ENCODE data around the gene TENT4A.

TENT4A gene

GRCh38 chr5:6733411-6734242, 20.4 kb downstream of the TENT4A start:
- peak; percentile 54 for DNase-seq (ENCODE audit: low read depth)

- DNase-seq (ENCODE audit: low read depth): no peak
These were observed 21.0 kb downstream of the TENT4A start for GRCh38 chr5:6734243-6734700.

- no peak for DNase-seq (ENCODE audit: low read depth)
These were observed 21.5 kb downstream of the TENT4A start for GRCh38 chr5:6734781-6735180.

GRCh38 chr5:6736106-6736505, 22.9 kb downstream of the TENT4A start:
- no peak for DNase-seq (ENCODE audit: low read depth)

GRCh38 chr5:6736524-6737042, 23.4 kb downstream of the TENT4A start:
- DNase-seq (ENCODE audit: low read depth): no peak

- DNase-seq (ENCODE audit: low read depth): no peak
These were observed 24.1 kb downstream of the TENT4A start for GRCh38 chr5:6737043-6737941.

- DNase-seq (ENCODE audit: low read depth): no peak
These were observed 26.4 kb downstream of the TENT4A start for GRCh38 chr5:6739603-6740002.

GRCh38 chr5:6740586-6741150, 27.4 kb downstream of the TENT4A start:
- no peak for DNase-seq (ENCODE audit: low read depth)

GRCh38 chr5:6742081-6742758, 29.0 kb downstream of the TENT4A start:
- DNase-seq (ENCODE audit: low read depth): no peak

GRCh38 chr5:6743161-6743560, 29.9 kb downstream of the TENT4A start:
- DNase-seq (ENCODE audit: low read depth): no peak

- no peak for DNase-seq (ENCODE audit: low read depth)
These were observed 31.8 kb downstream of the TENT4A start for GRCh38 chr5:6744841-6745705.

- DNase-seq (ENCODE audit: low read depth): peak; percentile 67
These were observed 32.5 kb downstream of the TENT4A start for GRCh38 chr5:6745706-6746222.

- DNase-seq (ENCODE audit: low read depth): no peak
These were observed 33.0 kb downstream of the TENT4A start for GRCh38 chr5:6746244-6746643.

- no peak for DNase-seq (ENCODE audit: low read depth)
These were observed 33.9 kb downstream of the TENT4A start for GRCh38 chr5:6747103-6747502.

GRCh38 chr5:6748142-6748541, 34.9 kb downstream of the TENT4A start:
- no peak for DNase-seq (ENCODE audit: low read depth)

GRCh38 chr5:6749026-6749716, 35.9 kb downstream of the TENT4A start:
- no peak for DNase-seq (ENCODE audit: low read depth)

- DNase-seq (ENCODE audit: low read depth): no peak
These were observed 37.1 kb downstream of the TENT4A start for GRCh38 chr5:6750142-6750840.

GRCh38 chr5:6750951-6751685, 37.9 kb downstream of the TENT4A start:
- no peak for DNase-seq (ENCODE audit: low read depth)

GRCh38 chr5:6752236-6752635, 39.0 kb downstream of the TENT4A start:
- no peak for DNase-seq (ENCODE audit: low read depth)
